HCT116 (cell line): ENCODE results near the gene CPED1. TPM values are rescaled to one million over a fixed set of nuclear protein-coding genes. Genes with fewer than 3 reads are reported as not detected.

ENCODE experiments used
- ATAC-seq: fragments of 200-7000 bp; cut with Tn5 transposase; 2 replicates; pipeline ENCODE4 v1.9.1; 2020; ENCODE audit warnings: mild to moderate bottlenecking, moderate library complexity
- BruUV-seq: library from RNA; stranded (reverse); fragments of 400-500 nt; replicated peaks from 2 replicates; lab custom pipeline; 2021; lab: Mats Ljungman, UMichigan
- CTCF ChIA-PET: fragments of 300-600 bp; sonication (Branson Sonifier 250); formaldehyde crosslinking; loops from one replicate; lab custom pipeline; 2021; ENCODE audit warnings: antibody characterized with exemption; lab: Charles Lee
- POLR2A ChIA-PET: fragments of 300-600, 350-600 bp; sonication (Branson Sonifier 250); formaldehyde crosslinking; loops from one replicate; lab custom pipeline; 2021; ENCODE audit warnings: antibody characterized with exemption; lab: Charles Lee
- RAD21 ChIA-PET, 2 experiments: fragments of 300-600 bp; sonication (Branson Sonifier 250); formaldehyde crosslinking; loops; one replicate each; lab custom pipeline; 2023; ENCODE audit warnings: low total read pairs in 2 of 2; ENCODE audit not compliant: uncharacterized antibody in 2 of 2, unreplicated experiment in 2 of 2, low non-redundant PET in 1 of 2; lab: Charles Lee
- DNase-seq: peaks from one replicate; pipeline ENCODE4 v3.0.0-alpha.2; 2010; ENCODE audit warnings: low read depth, low spot score
- H2AFZ ChIP-seq: fragments of 200-600 bp; shearing (Covaris generic), sonication (generic); 2 replicates; pipeline ENCODE4 v1.6.1; 2017; ENCODE audit warnings: low read depth, mixed run types, mixed read lengths, antibody characterized with exemption, low read length; ENCODE audit not compliant: poor library complexity, severe bottlenecking
- H3K27ac ChIP-seq: 2 replicates; pipeline ENCODE4 v1.5.1; 2012; ENCODE audit warnings: low read depth, low read length
- H3K27me3 ChIP-seq: fragments of 200-600 bp; sonication (generic); 2 replicates; pipeline ENCODE4 v1.6.1; 2016; ENCODE audit warnings: mixed run types, low read length, mixed read lengths; ENCODE audit not compliant: insufficient read depth
- H3K36me3 ChIP-seq, 2 experiments: fragments of 200-500 bp in 1 of 2; fragments of 200-600 bp in 1 of 2; sonication (Bioruptor generic) in 1 of 2; sonication (generic) in 1 of 2; 2 replicates each; pipeline versions ENCODE4 v1.5.1 to v1.6.1; 2014 to 2016; ENCODE audit warnings: low read length in 2 of 2, inconsistent platforms in 1 of 2, mixed read lengths in 1 of 2, mixed run types in 1 of 2; ENCODE audit not compliant: insufficient read depth in 2 of 2, control insufficient read depth in 1 of 2
- H3K4me1 ChIP-seq, 2 experiments: fragments of 200-600 bp in 1 of 2; sonication (generic) in 1 of 2; 2 replicates each; pipeline versions ENCODE4 v1.5.1 to v1.6.1; 2012 to 2017; ENCODE audit warnings: low read length in 2 of 2, inconsistent platforms in 1 of 2, mild to moderate bottlenecking in 1 of 2, mixed read lengths in 1 of 2, mixed run types in 1 of 2, moderate library complexity in 1 of 2; ENCODE audit not compliant: insufficient read depth in 2 of 2, control insufficient read depth in 1 of 2
- H3K4me2 ChIP-seq: fragments of 200-600 bp; sonication (generic); 2 replicates; pipeline ENCODE4 v1.6.1; 2017; ENCODE audit warnings: mixed run types, low read length, mixed read lengths
- H3K4me3 ChIP-seq, 2 experiments: fragments of 200-600 bp in 1 of 2; sonication (generic) in 1 of 2; replicated peaks in 1 of 2; 2 replicates each; pipeline ENCODE4 v1.5.1; 2011 to 2016; ENCODE audit warnings: low read length in 2 of 2, control low read depth in 1 of 2, low read depth in 1 of 2, mild to moderate bottlenecking in 1 of 2, mixed read lengths in 1 of 2, mixed run types in 1 of 2
- H3K79me2 ChIP-seq: fragments of 200-600 bp; sonication (generic); 2 replicates; pipeline ENCODE4 v1.6.1; 2017; ENCODE audit warnings: mild to moderate bottlenecking, mixed run types, low read length, moderate library complexity, mixed read lengths; ENCODE audit not compliant: insufficient read depth
- H3K9ac ChIP-seq: fragments of 200-600 bp; sonication (generic); 2 replicates; pipeline ENCODE4 v1.6.1; 2016; ENCODE audit warnings: low read length, mixed read lengths
- H3K9me2 ChIP-seq: fragments of 200-600 bp; sonication (generic), shearing (Covaris generic); 2 replicates; pipeline ENCODE4 v1.6.1; 2017; ENCODE audit warnings: mixed run types, mild to moderate bottlenecking, moderate library complexity; ENCODE audit not compliant: insufficient read depth
- H3K9me3 ChIP-seq, 2 experiments: fragments of 200-500 bp in 1 of 2; fragments of 200-600 bp in 1 of 2; sonication (Bioruptor generic) in 1 of 2; sonication (generic) in 1 of 2; 2 replicates each; pipeline ENCODE4 v1.6.1; 2014 to 2017; ENCODE audit warnings: low read length in 2 of 2, mixed read lengths in 2 of 2, inconsistent platforms in 1 of 2, low read depth in 1 of 2, mild to moderate bottlenecking in 1 of 2, mixed run types in 1 of 2, moderate library complexity in 1 of 2; ENCODE audit not compliant: control insufficient read depth in 1 of 2, insufficient read depth in 1 of 2
- H4K20me1 ChIP-seq: fragments of 200-600 bp; sonication (generic), shearing (Covaris generic); 2 replicates; pipeline ENCODE4 v1.6.1; 2017; ENCODE audit warnings: mixed run types, mild to moderate bottlenecking, moderate library complexity; ENCODE audit not compliant: insufficient read depth
- CBX3 ChIP-seq: IDR thresholded peaks from 2 replicates; pipeline ENCODE4 v1.6.1; 2012; ENCODE audit warnings: low read depth
- EGR1 ChIP-seq: IDR thresholded peaks from 2 replicates; pipeline ENCODE4 v1.6.1; 2012; ENCODE audit warnings: low read depth
- ELF1 ChIP-seq: IDR thresholded peaks from 2 replicates; pipeline ENCODE4 v1.6.1; 2012; ENCODE audit warnings: low read depth, borderline replicate concordance
- EZH2 ChIP-seq: fragments of 200-600 bp; sonication (generic); IDR thresholded peaks from 2 replicates; pipeline ENCODE4 v1.6.1; 2017; ENCODE audit warnings: antibody characterized with exemption, mixed run types
- EZH2phosphoT487 ChIP-seq: fragments of 200-600 bp; IDR thresholded peaks from 2 replicates; pipeline ENCODE4 v1.6.1; 2018; ENCODE audit warnings: antibody characterized with exemption, borderline replicate concordance
- JUND ChIP-seq: IDR thresholded peaks from 2 replicates; pipeline ENCODE4 v1.6.1; 2012
- POLR2A ChIP-seq: IDR thresholded peaks from 2 replicates; pipeline ENCODE4 v1.7.0; 2011; ENCODE audit warnings: borderline replicate concordance; ENCODE audit not compliant: insufficient read depth, insufficient read length; ENCODE audit errors: extremely low read depth
- POLR2AphosphoS5 ChIP-seq: IDR thresholded peaks from 2 replicates; pipeline ENCODE4 v1.6.1; 2011; ENCODE audit warnings: mild to moderate bottlenecking, low read depth, low read length, moderate library complexity
- SIN3A ChIP-seq: IDR thresholded peaks from 2 replicates; pipeline ENCODE4 v1.6.1; 2012; ENCODE audit warnings: low read depth
- SP1 ChIP-seq: IDR thresholded peaks from 2 replicates; pipeline ENCODE4 v1.6.1; 2012; ENCODE audit warnings: low read depth
- SRF ChIP-seq: IDR thresholded peaks from 2 replicates; pipeline ENCODE4 v1.6.1; 2012; ENCODE audit warnings: low read depth
- TCF7L2 ChIP-seq: IDR thresholded peaks from 2 replicates; pipeline ENCODE4 v1.7.0; 2011; ENCODE audit warnings: borderline replicate concordance, inconsistent platforms; ENCODE audit not compliant: insufficient read depth, insufficient read length; ENCODE audit errors: extremely low read depth
- YY1 ChIP-seq: IDR thresholded peaks from 2 replicates; pipeline ENCODE4 v1.6.1; 2011; ENCODE audit warnings: low read length, low read depth, moderate library complexity, mild to moderate bottlenecking; ENCODE audit not compliant: insufficient replicate concordance; ENCODE audit errors: extremely low read depth
- ZFX ChIP-seq: fragments of 450-650 bp; IDR thresholded peaks from 2 replicates; pipeline ENCODE4 v1.6.1; 2017
- intact Hi-C: fragments of 100-400 bp; cut with micrococcal nuclease; formaldehyde crosslinking; loops from 2 replicates; pipeline ENCODE4 v1.10.0; 2022
- total RNA-seq: library from RNA; stranded (reverse); gene quantifications from one replicate; pipeline ENCODE4 v1.2.1, GENCODE V29; 2021; ENCODE audit not compliant: unreplicated experiment
- TF ChIP-seq, protein P1 (sequence below): IDR thresholded peaks from 2 replicates; pipeline ENCODE4 v1.6.1; 2011; ENCODE audit warnings: mild to moderate bottlenecking, low read length, moderate library complexity; ENCODE audit not compliant: insufficient replicate concordance; ENCODE audit errors: extremely low read depth
- TF ChIP-seq, protein P2 (sequence below), 3 experiments: fragments of 200-600 bp in 1 of 3; sonication (generic) in 1 of 3; IDR thresholded peaks in 2 of 3; conservative IDR thresholded peaks in 1 of 3; 2 replicates each; pipeline ENCODE4 v1.5.1; 2012 to 2017; ENCODE audit warnings: low read depth in 2 of 3, low read length in 2 of 3, antibody characterized with exemption in 1 of 3, borderline replicate concordance in 1 of 3, control low read depth in 1 of 3, mild to moderate bottlenecking in 1 of 3, mixed read lengths in 1 of 3, mixed run types in 1 of 3, moderate library complexity in 1 of 3; ENCODE audit not compliant: insufficient read depth in 1 of 3
- TF ChIP-seq, protein P3 (sequence below): IDR thresholded peaks from 2 replicates; pipeline ENCODE4 v1.6.1; 2012; ENCODE audit warnings: low read depth
- TF ChIP-seq, protein P4 (sequence below): IDR thresholded peaks from 2 replicates; pipeline ENCODE4 v1.6.1; 2012
- TF ChIP-seq, protein P5 (sequence below): IDR thresholded peaks from 2 replicates; pipeline ENCODE4 v1.6.1; 2012

The CPED1 gene
- total RNA-seq, 1 experiment from 2014 or later: 1.2 TPM

DNA sequence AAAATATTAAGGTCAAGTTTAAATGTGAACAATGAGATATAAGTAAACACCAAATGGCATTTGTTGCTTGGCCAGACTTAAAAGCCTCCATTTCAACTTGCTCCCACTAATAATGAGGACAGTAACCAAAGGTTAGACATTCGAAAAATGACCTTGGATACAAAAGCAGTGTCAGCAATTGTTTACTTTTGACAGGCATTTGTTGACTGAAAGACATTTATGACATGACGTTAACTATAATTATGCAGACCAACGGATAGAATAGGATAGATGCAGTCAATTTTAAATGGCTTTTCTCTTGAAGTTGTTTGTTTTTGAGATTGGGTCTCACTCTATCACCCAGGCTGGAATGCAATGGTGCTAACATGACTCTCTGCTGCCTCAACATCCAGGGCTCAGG lies 333.9 kb downstream of the CPED1 start:
- TF ChIP-seq ZFX (no peak), SRF (no peak), POLR2A (no peak), SP1 (no peak), YY1 (no peak), EZH2 (no peak), JUND (no peak), EGR1 (no peak), CBX3 (no peak), EZH2phosphoT487 (no peak), SIN3A (no peak), ELF1 (no peak), TCF7L2 (no peak), POLR2AphosphoS5 (no peak)
- TF ChIP-seq, protein P1, sequence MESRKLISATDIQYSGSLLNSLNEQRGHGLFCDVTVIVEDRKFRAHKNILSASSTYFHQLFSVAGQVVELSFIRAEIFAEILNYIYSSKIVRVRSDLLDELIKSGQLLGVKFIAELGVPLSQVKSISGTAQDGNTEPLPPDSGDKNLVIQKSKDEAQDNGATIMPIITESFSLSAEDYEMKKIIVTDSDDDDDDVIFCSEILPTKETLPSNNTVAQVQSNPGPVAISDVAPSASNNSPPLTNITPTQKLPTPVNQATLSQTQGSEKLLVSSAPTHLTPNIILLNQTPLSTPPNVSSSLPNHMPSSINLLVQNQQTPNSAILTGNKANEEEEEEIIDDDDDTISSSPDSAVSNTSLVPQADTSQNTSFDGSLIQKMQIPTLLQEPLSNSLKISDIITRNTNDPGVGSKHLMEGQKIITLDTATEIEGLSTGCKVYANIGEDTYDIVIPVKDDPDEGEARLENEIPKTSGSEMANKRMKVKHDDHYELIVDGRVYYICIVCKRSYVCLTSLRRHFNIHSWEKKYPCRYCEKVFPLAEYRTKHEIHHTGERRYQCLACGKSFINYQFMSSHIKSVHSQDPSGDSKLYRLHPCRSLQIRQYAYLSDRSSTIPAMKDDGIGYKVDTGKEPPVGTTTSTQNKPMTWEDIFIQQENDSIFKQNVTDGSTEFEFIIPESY: no peak
- TF ChIP-seq, protein P2, sequence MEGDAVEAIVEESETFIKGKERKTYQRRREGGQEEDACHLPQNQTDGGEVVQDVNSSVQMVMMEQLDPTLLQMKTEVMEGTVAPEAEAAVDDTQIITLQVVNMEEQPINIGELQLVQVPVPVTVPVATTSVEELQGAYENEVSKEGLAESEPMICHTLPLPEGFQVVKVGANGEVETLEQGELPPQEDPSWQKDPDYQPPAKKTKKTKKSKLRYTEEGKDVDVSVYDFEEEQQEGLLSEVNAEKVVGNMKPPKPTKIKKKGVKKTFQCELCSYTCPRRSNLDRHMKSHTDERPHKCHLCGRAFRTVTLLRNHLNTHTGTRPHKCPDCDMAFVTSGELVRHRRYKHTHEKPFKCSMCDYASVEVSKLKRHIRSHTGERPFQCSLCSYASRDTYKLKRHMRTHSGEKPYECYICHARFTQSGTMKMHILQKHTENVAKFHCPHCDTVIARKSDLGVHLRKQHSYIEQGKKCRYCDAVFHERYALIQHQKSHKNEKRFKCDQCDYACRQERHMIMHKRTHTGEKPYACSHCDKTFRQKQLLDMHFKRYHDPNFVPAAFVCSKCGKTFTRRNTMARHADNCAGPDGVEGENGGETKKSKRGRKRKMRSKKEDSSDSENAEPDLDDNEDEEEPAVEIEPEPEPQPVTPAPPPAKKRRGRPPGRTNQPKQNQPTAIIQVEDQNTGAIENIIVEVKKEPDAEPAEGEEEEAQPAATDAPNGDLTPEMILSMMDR (IDR thresholded peaks at IDR 0.05 in 2 of 3, conservative IDR thresholded peaks at IDR 0.05 in 1 of 3; ENCODE audit: borderline replicate concordance in 1 of 3, insufficient read depth in 1 of 3, low read depth in 2 of 3, low read length in 2 of 3): no peak
- TF ChIP-seq, protein P3, sequence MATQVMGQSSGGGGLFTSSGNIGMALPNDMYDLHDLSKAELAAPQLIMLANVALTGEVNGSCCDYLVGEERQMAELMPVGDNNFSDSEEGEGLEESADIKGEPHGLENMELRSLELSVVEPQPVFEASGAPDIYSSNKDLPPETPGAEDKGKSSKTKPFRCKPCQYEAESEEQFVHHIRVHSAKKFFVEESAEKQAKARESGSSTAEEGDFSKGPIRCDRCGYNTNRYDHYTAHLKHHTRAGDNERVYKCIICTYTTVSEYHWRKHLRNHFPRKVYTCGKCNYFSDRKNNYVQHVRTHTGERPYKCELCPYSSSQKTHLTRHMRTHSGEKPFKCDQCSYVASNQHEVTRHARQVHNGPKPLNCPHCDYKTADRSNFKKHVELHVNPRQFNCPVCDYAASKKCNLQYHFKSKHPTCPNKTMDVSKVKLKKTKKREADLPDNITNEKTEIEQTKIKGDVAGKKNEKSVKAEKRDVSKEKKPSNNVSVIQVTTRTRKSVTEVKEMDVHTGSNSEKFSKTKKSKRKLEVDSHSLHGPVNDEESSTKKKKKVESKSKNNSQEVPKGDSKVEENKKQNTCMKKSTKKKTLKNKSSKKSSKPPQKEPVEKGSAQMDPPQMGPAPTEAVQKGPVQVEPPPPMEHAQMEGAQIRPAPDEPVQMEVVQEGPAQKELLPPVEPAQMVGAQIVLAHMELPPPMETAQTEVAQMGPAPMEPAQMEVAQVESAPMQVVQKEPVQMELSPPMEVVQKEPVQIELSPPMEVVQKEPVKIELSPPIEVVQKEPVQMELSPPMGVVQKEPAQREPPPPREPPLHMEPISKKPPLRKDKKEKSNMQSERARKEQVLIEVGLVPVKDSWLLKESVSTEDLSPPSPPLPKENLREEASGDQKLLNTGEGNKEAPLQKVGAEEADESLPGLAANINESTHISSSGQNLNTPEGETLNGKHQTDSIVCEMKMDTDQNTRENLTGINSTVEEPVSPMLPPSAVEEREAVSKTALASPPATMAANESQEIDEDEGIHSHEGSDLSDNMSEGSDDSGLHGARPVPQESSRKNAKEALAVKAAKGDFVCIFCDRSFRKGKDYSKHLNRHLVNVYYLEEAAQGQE: no peak
- TF ChIP-seq, protein P4, sequence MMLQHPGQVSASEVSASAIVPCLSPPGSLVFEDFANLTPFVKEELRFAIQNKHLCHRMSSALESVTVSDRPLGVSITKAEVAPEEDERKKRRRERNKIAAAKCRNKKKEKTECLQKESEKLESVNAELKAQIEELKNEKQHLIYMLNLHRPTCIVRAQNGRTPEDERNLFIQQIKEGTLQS: no peak
- TF ChIP-seq, protein P5, sequence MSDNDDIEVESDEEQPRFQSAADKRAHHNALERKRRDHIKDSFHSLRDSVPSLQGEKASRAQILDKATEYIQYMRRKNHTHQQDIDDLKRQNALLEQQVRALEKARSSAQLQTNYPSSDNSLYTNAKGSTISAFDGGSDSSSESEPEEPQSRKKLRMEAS: no peak
- POLR2A ChIA-PET: no interaction called here
- Histone ChIP-seq H3K36me3 (no peaks in the 10 kb centered on the region), H3K9ac (no peak overlapping the region), H3K9me2 (no peaks in the 10 kb centered on the region), H3K27ac (no peak overlapping the region), H3K27me3 (no peaks in the 10 kb centered on the region), H2AFZ (no peak overlapping the region), H3K4me1 (peaks cover 10 to 32% of the 10 kb centered on the region in 2 experiments; a peak in 3 of 4 replicates), H4K20me1 (no peaks in the 10 kb centered on the region), H3K79me2 (no peaks in the 10 kb centered on the region), H3K4me2 (no peak overlapping the region), H3K4me3 (no peak overlapping the region), H3K9me3 (no peaks in the 10 kb centered on the region)
- ATAC-seq (no peak), DNase-seq (no peak)
- CTCF ChIA-PET: no interaction called here
- RAD21 ChIA-PET: no interaction called here
- BruUV-seq: no TSS peak
- intact Hi-C loops: no loop called here
